Osteocyte (in vitro differentiated cells): ENCODE data around the gene CTBP2. TPM values are rescaled to one million over a fixed set of nuclear protein-coding genes. Genes with fewer than 3 reads are reported as not detected.

Experiments
- DNase-seq: peaks from one replicate; pipeline ENCODE4 v3.0.0; 2021; ENCODE audit warnings: mixed read lengths; ENCODE audit not compliant: unreplicated experiment; ENCODE audit errors: extremely low spot score
- H3K27ac Mint-ChIP-seq: one replicate; pipeline ENCODE4 v1.8.0; 2021; ENCODE audit warnings: mild to moderate bottlenecking, mixed read lengths; ENCODE audit not compliant: unreplicated experiment
- H3K27me3 Mint-ChIP-seq: one replicate; pipeline ENCODE4 v1.8.0; 2021; ENCODE audit warnings: mixed read lengths; ENCODE audit not compliant: unreplicated experiment
- H3K36me3 Mint-ChIP-seq: one replicate; pipeline ENCODE4 v1.8.0; 2021; ENCODE audit warnings: mixed read lengths; ENCODE audit not compliant: unreplicated experiment
- H3K4me1 Mint-ChIP-seq: one replicate; pipeline ENCODE4 v1.8.0; 2021; ENCODE audit warnings: mixed read lengths; ENCODE audit not compliant: unreplicated experiment
- H3K4me3 Mint-ChIP-seq: one replicate; pipeline ENCODE4 v1.8.0; 2021; ENCODE audit warnings: mild to moderate bottlenecking, moderate library complexity, mixed read lengths; ENCODE audit not compliant: unreplicated experiment
- H3K9me3 Mint-ChIP-seq: one replicate; pipeline ENCODE4 v1.8.0; 2021; ENCODE audit warnings: mixed read lengths; ENCODE audit not compliant: unreplicated experiment
- total RNA-seq: library from RNA; stranded (reverse); gene quantifications from 2 replicates; pipeline ENCODE4 v1.2.1, GENCODE V29; 2021
- TF ChIP-seq, protein P1 (sequence below): fragments of 200-600 bp; sonication (generic); IDR thresholded peaks from 2 replicates; pipeline ENCODE4 v1.5.0; 2021; ENCODE audit warnings: antibody characterized with exemption, mild to moderate bottlenecking, moderate library complexity

CTBP2 gene
- total RNA-seq, 1 donor from 2014 or later, result 125 TPM

DNA sequence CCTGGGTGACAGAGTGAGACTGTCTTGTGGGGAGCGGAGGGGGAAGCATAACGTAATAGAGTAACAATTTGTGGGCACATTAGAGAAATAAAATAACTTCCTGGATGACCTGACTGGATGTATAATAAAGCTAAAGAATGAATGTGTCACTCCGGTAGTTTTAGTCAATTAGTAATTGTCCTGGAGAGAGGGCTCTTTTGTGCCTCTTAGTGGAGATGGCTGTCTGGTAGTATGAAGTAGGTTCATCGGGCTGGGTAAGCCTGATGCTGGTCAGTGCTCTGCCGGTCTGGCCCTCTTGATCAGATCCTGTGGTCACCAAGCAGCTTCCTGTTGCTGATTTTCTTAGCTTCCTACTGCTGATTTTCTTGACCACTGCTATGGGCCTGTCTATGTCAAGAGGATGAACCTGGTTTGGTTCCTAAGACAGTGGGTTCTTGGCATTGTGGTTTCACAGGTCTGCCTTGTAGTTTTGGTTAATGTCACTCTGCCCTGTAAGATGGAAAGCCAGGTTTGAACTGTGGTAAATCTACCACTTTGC lies 184.3 kb downstream of the CTBP2 start:
- H3K27me3 Mint-ChIP-seq, result no peaks in the 10 kb centered on the region
- H3K4me3 Mint-ChIP-seq, result no peak overlapping the region
- no peaks in the 10 kb centered on the region for H3K9me3 Mint-ChIP-seq
- peaks cover 14% of the 10 kb centered on the region for H3K4me1 Mint-ChIP-seq
- TF ChIP-seq, protein P1, sequence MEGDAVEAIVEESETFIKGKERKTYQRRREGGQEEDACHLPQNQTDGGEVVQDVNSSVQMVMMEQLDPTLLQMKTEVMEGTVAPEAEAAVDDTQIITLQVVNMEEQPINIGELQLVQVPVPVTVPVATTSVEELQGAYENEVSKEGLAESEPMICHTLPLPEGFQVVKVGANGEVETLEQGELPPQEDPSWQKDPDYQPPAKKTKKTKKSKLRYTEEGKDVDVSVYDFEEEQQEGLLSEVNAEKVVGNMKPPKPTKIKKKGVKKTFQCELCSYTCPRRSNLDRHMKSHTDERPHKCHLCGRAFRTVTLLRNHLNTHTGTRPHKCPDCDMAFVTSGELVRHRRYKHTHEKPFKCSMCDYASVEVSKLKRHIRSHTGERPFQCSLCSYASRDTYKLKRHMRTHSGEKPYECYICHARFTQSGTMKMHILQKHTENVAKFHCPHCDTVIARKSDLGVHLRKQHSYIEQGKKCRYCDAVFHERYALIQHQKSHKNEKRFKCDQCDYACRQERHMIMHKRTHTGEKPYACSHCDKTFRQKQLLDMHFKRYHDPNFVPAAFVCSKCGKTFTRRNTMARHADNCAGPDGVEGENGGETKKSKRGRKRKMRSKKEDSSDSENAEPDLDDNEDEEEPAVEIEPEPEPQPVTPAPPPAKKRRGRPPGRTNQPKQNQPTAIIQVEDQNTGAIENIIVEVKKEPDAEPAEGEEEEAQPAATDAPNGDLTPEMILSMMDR, result no peak
- no peak for DNase-seq
- H3K27ac Mint-ChIP-seq, result no peak overlapping the region
- H3K36me3 Mint-ChIP-seq, result peaks cover 25% of the 10 kb centered on the region

DNA sequence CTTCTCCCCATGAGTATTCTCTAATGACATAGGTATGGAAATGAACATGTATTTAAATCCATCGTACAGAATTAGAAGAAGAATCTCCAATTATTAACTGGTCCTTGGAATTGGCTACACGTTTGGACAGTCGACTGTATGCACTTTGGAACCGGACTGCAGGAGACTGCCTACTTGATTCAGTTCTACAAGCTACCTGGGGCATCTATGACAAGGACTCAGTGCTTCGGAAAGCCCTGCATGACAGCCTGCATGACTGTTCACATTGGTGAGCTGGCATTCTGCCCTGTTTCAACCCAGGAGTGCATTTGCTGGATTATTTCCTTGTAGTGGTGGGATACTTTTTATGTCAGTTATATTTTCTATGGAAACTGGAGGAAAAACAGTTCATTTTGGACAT lies 186.2 kb downstream of the CTBP2 start:
- TF ChIP-seq, protein P1, result no peak
- H3K4me1 Mint-ChIP-seq, result peaks cover 14% of the 10 kb centered on the region
- H3K27me3 Mint-ChIP-seq, result no peaks in the 10 kb centered on the region
- DNase-seq, result no peak
- H3K4me3 Mint-ChIP-seq, result no peak overlapping the region
- H3K36me3 Mint-ChIP-seq, result peaks cover 25% of the 10 kb centered on the region
- no peaks in the 10 kb centered on the region for H3K9me3 Mint-ChIP-seq
- H3K27ac Mint-ChIP-seq, result no peak overlapping the region

DNA sequence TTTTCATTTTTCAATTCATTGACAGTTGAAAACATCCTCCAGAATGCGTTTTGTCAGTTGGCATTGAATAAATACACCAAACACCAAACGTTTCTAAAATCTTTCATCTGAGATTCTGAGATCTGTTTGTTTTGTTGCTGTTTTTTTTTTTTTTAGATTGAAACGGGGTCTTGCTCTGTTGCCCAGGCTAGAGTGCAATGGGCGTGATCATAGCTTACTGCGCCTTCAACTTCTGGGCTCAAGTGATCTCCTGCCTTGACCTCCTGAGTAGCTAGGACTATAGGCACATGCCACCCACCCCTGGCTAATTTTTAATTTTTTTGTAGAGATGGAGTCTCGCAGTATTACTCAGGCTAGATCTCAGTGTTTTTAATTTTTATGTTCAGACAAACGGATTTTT lies 187.7 kb downstream of the CTBP2 start:
- Mint-ChIP-seq H3K27ac (no peak overlapping the region), H3K36me3 (peaks cover 33% of the 10 kb centered on the region), H3K4me3 (no peak overlapping the region), H3K4me1 (peaks cover 7% of the 10 kb centered on the region), H3K27me3 (no peaks in the 10 kb centered on the region), H3K9me3 (no peaks in the 10 kb centered on the region)
- TF ChIP-seq, protein P1, result no peak
- DNase-seq, result no peak

DNA sequence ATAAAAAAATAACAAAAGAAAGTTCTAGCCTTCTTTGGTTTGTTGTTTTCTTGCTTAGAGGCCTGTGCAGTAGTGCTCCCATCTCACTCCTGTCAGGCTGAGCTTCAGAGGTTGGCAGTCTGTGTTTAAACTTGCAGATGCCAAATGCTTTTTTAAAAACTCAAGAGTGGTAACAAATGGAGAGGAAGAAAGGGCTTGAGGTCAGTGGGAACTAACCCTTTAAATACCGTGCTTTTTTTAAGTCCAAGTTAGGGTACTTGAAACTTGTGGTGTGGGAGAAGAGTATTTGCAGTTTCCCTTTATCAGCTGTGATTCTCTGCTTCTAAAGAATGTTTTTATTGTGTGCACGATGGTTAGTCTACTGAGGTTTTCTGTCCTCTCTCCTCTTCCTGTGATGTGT lies 189.1 kb downstream of the CTBP2 start:
- no peak overlapping the region for H3K27ac Mint-ChIP-seq
- TF ChIP-seq, protein P1, result no peak
- H3K9me3 Mint-ChIP-seq, result no peaks in the 10 kb centered on the region
- H3K27me3 Mint-ChIP-seq, result no peaks in the 10 kb centered on the region
- peaks cover 8% of the 10 kb centered on the region for H3K4me1 Mint-ChIP-seq
- H3K36me3 Mint-ChIP-seq, result peaks cover 42% of the 10 kb centered on the region
- H3K4me3 Mint-ChIP-seq, result no peak overlapping the region
- no peak for DNase-seq

DNA sequence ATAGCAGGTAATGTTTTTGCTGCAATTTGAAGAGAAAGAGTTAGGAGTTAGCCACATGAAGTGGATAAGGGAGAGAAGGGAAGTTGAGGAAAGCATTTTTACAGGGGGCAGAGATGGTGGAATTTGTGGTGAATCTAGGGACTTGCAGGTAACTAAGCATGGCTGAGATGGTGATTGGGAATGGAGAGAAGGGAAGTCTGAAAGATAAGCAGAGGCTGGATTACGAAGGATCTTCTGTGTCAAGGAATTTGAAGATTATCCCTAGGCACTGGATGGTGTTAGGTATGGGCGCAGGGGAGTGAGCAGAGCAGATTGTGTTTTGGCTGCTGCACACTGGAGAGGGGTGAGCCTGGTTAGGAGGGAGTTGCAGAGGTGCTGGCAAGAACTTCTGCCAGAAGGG lies 193.1 kb downstream of the CTBP2 start:
- no peak for DNase-seq
- Mint-ChIP-seq H3K27me3 (no peaks in the 10 kb centered on the region), H3K36me3 (peaks cover 25% of the 10 kb centered on the region), H3K4me3 (no peak overlapping the region), H3K9me3 (no peaks in the 10 kb centered on the region), H3K4me1 (peaks cover 28% of the 10 kb centered on the region), H3K27ac (no peak overlapping the region)
- TF ChIP-seq, protein P1, result no peak
